ENCODE measurements around the gene PRR16.
"Not testable (repeated sequence)": the region's sequence is repeated elsewhere in the genome, so short reads cannot be mapped to it uniquely, and the experiment has no call there.

Gene PRR16

DNA sequence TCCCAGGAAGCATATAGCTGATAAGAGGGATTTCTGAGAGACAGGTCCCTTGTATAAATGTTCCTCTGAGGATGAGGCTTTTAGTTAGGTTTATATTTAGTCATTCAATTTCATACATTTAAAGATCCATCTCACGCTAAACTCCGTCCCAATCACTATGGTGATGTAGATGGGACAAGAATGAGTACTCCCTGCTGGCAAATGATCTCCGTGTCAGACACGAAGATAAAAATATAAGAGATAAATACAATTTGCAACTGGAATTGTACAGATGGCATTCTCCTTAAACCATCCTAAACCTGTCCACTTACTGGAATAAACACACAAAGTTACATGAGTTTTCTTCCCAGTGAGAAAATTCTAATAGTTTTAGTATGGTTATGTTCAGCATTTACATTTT is 233.0 kb downstream of the PRR16 start:
- Histone ChIP-seq H3K79me2 (ENCODE audit: insufficient read depth, low read length) (no peaks in the 10 kb centered on the region), H3K9me2 (replicated peaks; ENCODE audit: low read depth, low read length) (no peaks in the 10 kb centered on the region), H3K9me3 (ENCODE audit: insufficient read depth, low read depth, low read length) (no peaks in the 10 kb centered on the region), H3K4me3 (ENCODE audit: low read length, poor library complexity, severe bottlenecking) (no peak overlapping the region), H4K20me1 (ENCODE audit: insufficient read depth, low read length, poor library complexity, severe bottlenecking) (no peaks in the 10 kb centered on the region), H3K27me3 (ENCODE audit: insufficient read depth, low read length, poor library complexity, severe bottlenecking) (no peaks in the 10 kb centered on the region), H3K4me1 (ENCODE audit: insufficient read depth, low read length, poor library complexity, severe bottlenecking) (no peaks in the 10 kb centered on the region), H3K9ac (ENCODE audit: low read depth, low read length, poor library complexity, severe bottlenecking) (no peak overlapping the region), H2AFZ (ENCODE audit: low read length) (no peak overlapping the region), H3K4me2 (ENCODE audit: low read depth, low read length, poor library complexity, severe bottlenecking) (no peak overlapping the region), H3F3A (ENCODE audit: low read depth) (no peaks in the 10 kb centered on the region), H3K36me3 (ENCODE audit: insufficient read depth, low read length) (no peaks in the 10 kb centered on the region)
- TF ChIP-seq, protein P1, sequence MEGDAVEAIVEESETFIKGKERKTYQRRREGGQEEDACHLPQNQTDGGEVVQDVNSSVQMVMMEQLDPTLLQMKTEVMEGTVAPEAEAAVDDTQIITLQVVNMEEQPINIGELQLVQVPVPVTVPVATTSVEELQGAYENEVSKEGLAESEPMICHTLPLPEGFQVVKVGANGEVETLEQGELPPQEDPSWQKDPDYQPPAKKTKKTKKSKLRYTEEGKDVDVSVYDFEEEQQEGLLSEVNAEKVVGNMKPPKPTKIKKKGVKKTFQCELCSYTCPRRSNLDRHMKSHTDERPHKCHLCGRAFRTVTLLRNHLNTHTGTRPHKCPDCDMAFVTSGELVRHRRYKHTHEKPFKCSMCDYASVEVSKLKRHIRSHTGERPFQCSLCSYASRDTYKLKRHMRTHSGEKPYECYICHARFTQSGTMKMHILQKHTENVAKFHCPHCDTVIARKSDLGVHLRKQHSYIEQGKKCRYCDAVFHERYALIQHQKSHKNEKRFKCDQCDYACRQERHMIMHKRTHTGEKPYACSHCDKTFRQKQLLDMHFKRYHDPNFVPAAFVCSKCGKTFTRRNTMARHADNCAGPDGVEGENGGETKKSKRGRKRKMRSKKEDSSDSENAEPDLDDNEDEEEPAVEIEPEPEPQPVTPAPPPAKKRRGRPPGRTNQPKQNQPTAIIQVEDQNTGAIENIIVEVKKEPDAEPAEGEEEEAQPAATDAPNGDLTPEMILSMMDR (conservative IDR thresholded peaks at IDR 0.05; ENCODE audit: low read length): no peak
- no peak for TF ChIP-seq EZH2phosphoT487 (IDR thresholded peaks at IDR 0.05; ENCODE audit: borderline replicate concordance)

DNA sequence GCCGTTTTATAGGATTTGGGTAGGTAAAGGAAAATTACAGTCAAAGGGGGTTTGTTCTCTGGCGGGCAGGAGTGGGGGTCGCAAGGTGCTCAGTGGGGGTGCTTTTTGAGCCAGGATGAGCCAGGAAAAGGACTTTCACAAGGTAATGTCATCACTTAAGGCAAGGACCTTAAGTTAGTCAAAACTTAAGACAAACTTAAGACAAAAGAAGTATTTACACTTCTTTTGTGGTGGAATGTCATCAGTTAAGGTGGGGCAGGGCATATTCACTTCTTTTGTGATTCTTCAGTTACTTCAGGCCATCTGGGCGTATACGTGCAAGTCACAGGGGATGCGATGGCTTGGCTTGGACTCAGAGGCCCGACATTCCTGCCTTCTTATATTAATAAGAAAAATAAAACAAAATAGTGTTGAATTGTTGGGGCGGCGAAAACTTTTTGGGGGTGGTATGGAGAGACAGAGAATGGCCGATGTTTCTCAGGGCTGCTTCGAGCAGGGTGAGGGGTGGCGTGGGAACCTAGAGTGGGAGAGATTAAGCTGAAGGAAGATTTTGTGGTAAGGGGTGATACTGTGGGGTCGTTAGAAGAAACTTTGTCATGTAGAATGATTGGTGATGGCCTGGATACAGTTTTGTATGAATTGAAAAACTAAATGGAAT is 233.7 kb downstream of the PRR16 start:
- H2AFZ ChIP-seq (ENCODE audit: low read length); H3K4me1 ChIP-seq (ENCODE audit: insufficient read depth, low read length, poor library complexity, severe bottlenecking); H3K9ac ChIP-seq (ENCODE audit: low read depth, low read length, poor library complexity, severe bottlenecking); H4K20me1 ChIP-seq (ENCODE audit: insufficient read depth, low read length, poor library complexity, severe bottlenecking); H3K79me2 ChIP-seq (ENCODE audit: insufficient read depth, low read length); H3F3A ChIP-seq (ENCODE audit: low read depth); H3K9me2 ChIP-seq (replicated peaks; ENCODE audit: low read depth, low read length); H3K36me3 ChIP-seq (ENCODE audit: insufficient read depth, low read length); H3K4me3 ChIP-seq (ENCODE audit: low read length, poor library complexity, severe bottlenecking); H3K4me2 ChIP-seq (ENCODE audit: low read depth, low read length, poor library complexity, severe bottlenecking); H3K9me3 ChIP-seq (ENCODE audit: insufficient read depth, low read depth, low read length); H3K27me3 ChIP-seq (ENCODE audit: insufficient read depth, low read length, poor library complexity, severe bottlenecking): not testable (repeated sequence)

DNA sequence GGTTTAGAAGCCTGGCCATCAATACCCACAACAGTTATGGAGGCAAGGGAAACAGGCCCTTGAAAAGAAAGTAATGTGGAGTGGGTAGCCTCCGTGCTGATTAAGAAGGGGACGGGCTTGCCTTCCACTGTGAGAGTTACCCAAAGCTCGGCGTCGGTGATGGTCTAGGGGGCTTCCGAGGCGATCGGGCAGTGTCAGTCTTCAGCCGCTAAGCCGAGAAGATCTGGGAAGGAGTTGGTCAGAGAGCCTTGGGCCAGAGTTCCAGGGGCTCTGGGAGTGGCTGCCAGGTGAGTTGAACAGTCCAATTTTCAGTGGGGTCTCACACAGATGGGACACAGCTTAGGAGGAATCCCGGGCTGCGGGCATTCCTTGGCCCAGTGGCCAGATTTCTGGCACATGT is 236.6 kb downstream of the PRR16 start:
- H3K4me3 ChIP-seq (ENCODE audit: low read length, poor library complexity, severe bottlenecking); H3K9me3 ChIP-seq (ENCODE audit: insufficient read depth, low read depth, low read length); H4K20me1 ChIP-seq (ENCODE audit: insufficient read depth, low read length, poor library complexity, severe bottlenecking); H3F3A ChIP-seq (ENCODE audit: low read depth); H3K9ac ChIP-seq (ENCODE audit: low read depth, low read length, poor library complexity, severe bottlenecking); H3K4me1 ChIP-seq (ENCODE audit: insufficient read depth, low read length, poor library complexity, severe bottlenecking); H3K79me2 ChIP-seq (ENCODE audit: insufficient read depth, low read length); H3K9me2 ChIP-seq (replicated peaks; ENCODE audit: low read depth, low read length); H3K27me3 ChIP-seq (ENCODE audit: insufficient read depth, low read length, poor library complexity, severe bottlenecking); H3K4me2 ChIP-seq (ENCODE audit: low read depth, low read length, poor library complexity, severe bottlenecking); H2AFZ ChIP-seq (ENCODE audit: low read length); H3K36me3 ChIP-seq (ENCODE audit: insufficient read depth, low read length): not testable (repeated sequence)

DNA sequence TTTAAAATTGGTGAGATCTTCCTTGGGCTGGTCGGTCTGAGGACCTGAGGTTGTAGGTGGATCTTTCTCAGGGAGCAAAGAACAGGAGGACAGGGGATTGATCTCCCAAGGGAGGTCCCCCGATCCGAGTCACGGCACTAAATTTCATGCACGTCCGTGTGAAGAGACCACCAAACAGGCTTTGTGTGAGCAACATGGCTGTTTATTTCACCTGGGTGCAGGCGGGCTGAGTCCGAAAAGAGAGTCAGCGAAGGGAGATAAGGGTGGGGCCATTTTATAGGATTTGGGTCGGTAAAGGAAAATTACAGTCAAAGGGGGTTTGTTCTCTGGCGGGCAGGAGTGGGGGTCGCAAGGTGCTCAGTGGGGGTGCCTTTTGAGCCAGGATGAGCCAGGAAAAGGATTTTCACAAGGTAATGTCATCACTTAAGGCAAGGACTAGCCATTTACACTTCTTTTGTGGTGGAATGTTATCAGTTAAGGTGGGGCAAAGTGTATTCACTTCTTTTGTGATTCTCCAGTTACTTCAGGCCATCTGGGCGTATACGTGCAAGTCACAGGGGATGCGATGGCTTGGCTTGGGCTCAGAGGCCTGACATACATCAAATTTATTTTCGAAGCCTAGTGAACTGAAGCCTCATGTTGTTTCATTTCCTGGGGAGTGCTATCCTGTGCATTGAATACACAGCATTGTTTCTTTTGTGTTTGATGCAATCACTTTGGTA is 238.9 kb downstream of the PRR16 start:
- not testable (repeated sequence) for H3F3A ChIP-seq (ENCODE audit: low read depth); H3K79me2 ChIP-seq (ENCODE audit: insufficient read depth, low read length); H3K27me3 ChIP-seq (ENCODE audit: insufficient read depth, low read length, poor library complexity, severe bottlenecking); H3K9me2 ChIP-seq (replicated peaks; ENCODE audit: low read depth, low read length); H2AFZ ChIP-seq (ENCODE audit: low read length); H4K20me1 ChIP-seq (ENCODE audit: insufficient read depth, low read length, poor library complexity, severe bottlenecking); H3K9ac ChIP-seq (ENCODE audit: low read depth, low read length, poor library complexity, severe bottlenecking); H3K9me3 ChIP-seq (ENCODE audit: insufficient read depth, low read depth, low read length); H3K4me1 ChIP-seq (ENCODE audit: insufficient read depth, low read length, poor library complexity, severe bottlenecking); H3K4me2 ChIP-seq (ENCODE audit: low read depth, low read length, poor library complexity, severe bottlenecking); H3K36me3 ChIP-seq (ENCODE audit: insufficient read depth, low read length); H3K4me3 ChIP-seq (ENCODE audit: low read length, poor library complexity, severe bottlenecking)

Data from Loucy (cell line).